ENCODE results near the gene THAP9.

- TF ChIP-seq CTCF (IDR thresholded peaks at IDR 0.05) (no peak), POLR2A (IDR thresholded peaks at IDR 0.05) (no peak)
Measured at GRCh38 chr4:82951196-82951595, 50.7 kb downstream of the THAP9 start.
